Inferior parietal cortex (tissue), 1 donor: ENCODE measurements around the gene SMARCC1.
"Not testable (repeated sequence)": the region's sequence is repeated elsewhere in the genome, so short reads cannot be mapped to it uniquely, and the experiment has no call there.

Experiments used
- DNase-seq: peaks from one replicate; pipeline ENCODE4 v3.0.0-alpha.2; 2016; ENCODE audit errors: extremely low spot score

SMARCC1 gene

DNA sequence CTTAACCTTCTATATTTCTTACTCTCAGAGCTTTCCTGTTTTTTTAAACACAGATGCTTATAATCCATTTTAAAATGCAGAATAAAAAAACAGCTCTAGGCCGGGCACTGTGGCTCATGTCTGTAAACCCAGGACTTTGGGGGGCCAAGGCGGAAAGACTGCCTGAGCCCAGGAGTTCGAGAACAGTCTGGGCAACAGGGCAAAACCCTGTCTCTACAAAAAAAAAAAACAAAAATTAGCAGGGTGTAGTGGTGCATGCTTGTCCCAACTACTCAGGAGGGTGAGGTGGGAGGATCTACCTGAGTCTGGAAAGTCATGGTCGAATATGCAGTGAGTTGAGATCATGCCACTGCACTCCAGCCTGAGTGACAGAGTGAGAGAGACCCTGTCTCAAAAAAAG lies 15.5 kb downstream of the SMARCC1 start:
- no peak for DNase-seq

DNA sequence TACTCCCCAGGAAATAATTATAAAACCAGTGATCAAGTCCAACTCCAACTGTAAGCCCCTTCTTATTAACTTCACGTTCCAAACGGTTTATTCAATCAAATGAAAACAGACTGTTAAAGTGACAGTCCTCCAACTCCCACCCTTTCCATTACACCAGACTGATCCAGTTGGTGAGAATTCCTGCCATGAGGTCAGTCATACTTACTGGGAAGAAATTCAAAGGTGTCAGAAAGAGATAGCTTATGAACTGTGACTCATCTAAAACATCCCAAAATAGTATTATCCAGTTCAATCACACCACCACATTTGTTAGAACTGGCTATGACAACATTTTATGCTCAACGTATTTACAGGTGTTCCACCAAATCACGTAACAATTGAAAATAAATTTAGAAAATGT lies 19.5 kb downstream of the SMARCC1 start:
- no peak for DNase-seq

GRCh38 chr3:47761046-47761445 lies 20.6 kb downstream of the SMARCC1 start:
- no peak for DNase-seq

GRCh38 chr3:47760207-47760606 lies 21.5 kb downstream of the SMARCC1 start:
- not testable (repeated sequence) for DNase-seq

DNA sequence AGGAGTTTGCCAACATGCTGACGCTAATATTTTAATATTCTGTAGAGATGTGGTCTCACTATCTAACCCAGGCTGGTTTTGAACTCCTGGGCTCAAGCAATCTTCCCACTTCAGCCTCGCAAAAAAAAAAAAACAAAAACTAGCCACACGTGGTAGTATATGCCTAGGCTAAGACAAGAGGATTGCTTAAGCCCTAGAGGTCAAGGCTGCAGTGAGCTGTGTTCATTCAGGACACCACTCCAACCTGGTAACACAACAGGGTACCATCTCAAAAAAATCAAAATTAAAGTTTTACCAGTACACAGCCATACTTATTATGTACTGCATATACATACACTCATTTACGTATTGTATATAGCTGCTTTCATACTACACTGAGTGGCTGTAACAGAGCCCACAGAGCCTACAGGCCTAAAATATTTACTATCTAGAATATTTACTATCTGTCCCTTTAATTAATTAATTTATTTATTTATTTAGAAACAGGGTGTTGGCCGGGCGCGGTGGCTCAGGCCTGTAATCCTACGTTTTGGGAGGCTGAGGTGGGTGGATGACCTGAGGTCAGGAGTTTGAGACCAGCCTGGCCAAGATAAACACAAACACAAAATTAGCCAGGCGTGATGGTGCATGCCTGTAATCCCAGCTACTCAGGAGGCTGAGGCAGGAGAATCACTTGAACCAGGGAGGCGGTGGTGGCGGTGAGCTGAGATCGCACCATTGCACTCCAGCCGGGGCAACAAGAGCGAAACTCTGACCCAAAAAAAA lies 23.2 kb downstream of the SMARCC1 start:
- DNase-seq = no peak

DNA sequence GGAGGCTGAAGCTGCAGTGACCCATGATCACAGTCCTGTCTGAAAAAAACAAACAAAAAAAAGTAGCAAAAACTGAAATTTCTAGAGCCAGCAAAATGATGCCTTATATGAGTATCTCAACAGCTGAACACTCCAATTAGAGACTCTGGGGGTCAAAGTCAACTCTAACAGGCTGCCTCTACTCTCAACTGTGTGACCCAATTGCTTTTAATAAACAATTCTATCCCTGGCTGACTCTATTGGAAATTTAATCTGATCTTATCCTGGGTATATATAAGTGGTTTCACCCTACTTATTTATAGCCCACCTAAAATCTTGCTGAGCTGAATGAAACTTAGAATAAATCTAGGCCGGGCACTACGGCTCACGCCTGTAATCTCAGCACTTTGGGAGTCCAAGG lies 29.0 kb downstream of the SMARCC1 start:
- no peak for DNase-seq

- DNase-seq = not testable (repeated sequence)
Measured at GRCh38 chr3:47750811-47751354, 30.8 kb downstream of the SMARCC1 start.

GRCh38 chr3:47747558-47747957 lies 34.1 kb downstream of the SMARCC1 start:
- no peak for DNase-seq

- no peak for DNase-seq
Measured at GRCh38 chr3:47746264-47746663, 35.4 kb downstream of the SMARCC1 start.

DNA sequence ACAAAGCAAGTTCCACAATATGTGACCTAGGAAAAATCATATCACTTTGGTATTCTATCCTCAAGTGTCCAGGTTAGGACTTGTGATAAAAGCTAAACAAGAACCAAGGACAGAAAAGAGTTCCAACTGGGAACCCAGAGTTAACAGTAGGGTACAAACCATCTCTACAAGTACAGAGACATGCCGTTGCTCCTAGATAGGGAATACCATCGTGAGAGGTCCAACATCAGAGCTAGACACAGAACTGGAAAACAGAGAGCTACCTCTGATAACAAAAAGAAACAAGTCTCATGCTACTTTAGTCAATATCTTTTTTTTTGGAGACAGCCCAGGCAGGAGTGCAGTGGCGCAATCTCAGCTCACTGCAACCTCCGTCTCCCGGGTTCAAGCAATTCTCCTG lies 37.8 kb downstream of the SMARCC1 start:
- no peak for DNase-seq

DNA sequence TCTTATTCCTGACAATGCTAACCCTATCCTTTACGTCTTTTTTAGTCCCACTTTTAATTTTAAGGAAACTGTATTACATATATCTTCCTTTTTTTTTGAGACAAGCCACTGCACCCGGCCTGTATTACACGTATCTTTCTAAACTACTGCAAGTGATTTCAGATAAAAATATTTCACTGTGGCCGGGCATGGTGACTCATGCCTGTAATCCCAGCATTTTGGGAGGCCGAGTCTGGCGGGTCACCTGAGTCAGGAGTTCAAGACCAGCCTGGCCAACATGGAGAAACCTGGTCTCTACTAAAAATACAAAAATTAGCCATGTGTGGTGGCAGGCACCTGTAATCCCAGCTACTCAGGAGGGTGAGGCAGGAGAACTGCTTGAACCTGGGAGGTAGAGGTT lies 38.3 kb downstream of the SMARCC1 start:
- not testable (repeated sequence) for DNase-seq

DNA sequence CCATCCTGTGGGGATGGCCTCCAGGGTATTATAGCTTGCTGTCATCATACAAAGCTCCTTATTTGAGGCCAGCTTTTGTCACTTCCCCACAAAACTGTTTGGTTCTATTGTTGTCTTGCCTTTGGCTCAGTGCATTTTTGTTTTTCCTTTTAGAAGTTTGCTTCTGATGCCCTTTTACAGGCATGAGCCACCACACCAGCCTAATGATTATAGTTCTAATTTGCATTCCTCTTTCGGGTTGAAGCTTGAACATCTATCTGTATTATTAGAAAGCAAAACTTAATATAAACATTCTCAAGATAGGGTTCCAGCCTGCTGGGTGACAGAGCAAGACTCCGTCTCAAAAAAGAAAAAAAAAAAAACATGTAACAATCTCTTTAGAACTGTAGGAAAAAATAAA lies 39.8 kb downstream of the SMARCC1 start:
- no peak for DNase-seq

GRCh38 chr3:47732143-47732542 lies 49.5 kb downstream of the SMARCC1 start:
- no peak for DNase-seq

DNA sequence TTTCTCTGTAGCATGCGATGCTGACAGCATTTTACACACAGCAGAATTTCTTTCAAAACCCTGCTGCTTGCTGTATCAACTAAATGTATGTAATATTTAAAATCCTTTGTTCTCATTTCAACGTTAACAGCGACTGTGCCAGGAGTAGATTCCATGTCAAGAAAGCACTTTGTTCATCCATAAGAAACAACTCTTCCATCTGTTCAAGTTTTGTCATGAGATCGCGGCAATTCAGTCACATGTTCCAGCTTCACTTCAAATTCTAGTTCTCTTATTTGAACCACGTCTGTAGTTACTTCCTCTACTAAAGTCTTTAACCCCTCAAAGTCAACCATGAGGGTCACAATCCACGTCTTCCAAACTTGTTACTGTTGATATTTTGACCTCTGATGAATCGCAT lies 50.6 kb downstream of the SMARCC1 start:
- no peak for DNase-seq

DNA sequence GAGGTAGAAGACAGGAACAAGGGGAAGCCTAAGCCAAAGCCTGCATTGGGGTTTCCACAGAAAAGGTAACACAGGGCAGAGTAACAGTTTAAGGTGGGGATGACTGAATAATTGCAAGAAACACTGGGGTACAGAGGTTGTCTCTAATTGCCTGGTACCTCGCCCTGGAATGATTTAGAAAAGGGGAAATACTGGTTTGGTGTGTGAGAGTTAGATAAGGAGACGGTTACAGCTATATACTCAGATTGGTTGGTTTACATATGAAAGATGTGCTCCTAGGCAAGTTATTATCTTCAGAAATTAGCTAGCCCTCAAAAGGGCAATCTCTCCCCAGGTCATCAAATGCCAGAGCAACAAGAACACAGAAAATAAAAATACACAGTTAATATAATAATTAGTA lies 58.8 kb downstream of the SMARCC1 start:
- DNase-seq = no peak

GRCh38 chr3:47717448-47717847 lies 64.2 kb downstream of the SMARCC1 start:
- DNase-seq = not testable (repeated sequence)

DNA sequence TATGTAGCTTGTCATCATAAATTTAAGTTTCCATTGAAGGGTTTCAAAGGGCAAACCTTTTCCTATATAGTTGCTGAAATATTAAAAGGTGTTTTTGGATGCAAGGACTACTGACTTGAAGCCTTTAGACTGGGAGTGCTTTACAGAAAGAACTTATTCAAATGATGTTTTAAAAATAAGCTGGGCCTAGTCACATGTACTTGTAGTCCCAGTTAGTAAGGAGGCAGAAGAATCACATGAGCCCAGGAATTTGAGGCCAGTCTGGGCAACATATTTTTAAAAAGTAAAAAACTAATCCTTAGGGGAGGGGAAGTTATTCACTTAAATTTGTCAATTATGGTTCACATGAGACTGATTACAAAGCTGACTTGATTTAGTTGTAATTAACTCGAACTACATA lies 65.0 kb downstream of the SMARCC1 start:
- DNase-seq = no peak

- no peak for DNase-seq
Measured at GRCh38 chr3:47715928-47716327, 65.8 kb downstream of the SMARCC1 start.

GRCh38 chr3:47714606-47715005 lies 67.1 kb downstream of the SMARCC1 start:
- no peak for DNase-seq

DNA sequence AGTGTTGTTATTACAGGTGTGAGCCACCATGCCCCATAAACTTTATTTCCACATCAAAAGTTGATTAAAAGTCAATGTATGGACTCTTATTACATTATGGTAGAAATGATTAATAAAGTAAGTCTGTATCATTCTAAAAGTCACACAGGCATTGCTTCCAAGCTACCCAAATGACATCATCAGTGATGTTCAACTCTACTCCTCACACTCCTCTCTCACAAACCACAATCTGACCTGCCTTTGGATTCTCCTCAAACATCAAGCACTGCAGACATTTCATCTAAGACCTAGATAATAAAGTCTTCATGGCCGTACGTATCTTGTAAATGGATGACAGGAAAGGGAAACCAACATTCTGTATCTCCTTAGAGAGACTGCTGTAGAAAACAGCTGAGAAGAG lies 68.0 kb downstream of the SMARCC1 start:
- no peak for DNase-seq

- DNase-seq = no peak
Measured at GRCh38 chr3:47712398-47712797, 69.3 kb downstream of the SMARCC1 start.

DNA sequence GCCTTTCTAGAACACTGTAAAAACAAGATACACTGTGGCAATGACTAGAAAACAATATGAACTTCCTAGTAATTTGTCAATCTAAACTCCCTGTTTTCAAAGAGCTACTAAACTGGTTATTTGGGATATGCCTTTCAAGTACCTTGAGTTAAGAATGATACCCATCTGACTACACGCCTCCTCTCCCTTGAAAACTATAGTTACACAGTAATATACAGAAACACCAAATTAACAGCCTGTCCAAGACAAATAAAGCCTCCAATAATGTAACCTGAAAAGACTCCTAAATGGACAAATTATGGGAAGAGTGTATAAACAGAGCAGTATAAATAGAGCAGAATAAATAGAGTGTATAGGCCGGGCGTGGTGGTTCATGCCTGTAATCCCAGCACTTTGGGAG lies 70.1 kb downstream of the SMARCC1 start:
- no peak for DNase-seq

DNA sequence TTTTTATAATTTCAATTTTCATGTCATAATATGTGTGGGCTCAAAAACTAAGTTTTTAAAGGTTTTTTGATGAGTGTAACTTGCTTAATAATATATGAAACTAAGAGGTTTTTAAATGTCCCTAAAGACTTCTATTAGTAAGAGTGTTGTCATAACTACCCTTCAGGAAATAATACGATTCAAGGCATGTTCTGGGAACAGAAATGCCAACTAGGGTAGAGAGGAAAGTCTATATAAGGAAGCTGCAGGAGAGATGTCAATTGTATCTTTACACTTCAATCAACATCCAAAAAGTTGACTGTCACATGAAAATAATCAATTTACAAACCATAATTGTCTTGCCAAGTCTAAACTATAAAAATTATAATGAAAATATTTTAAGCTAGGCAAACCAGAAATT lies 76.3 kb downstream of the SMARCC1 start:
- no peak for DNase-seq

DNA sequence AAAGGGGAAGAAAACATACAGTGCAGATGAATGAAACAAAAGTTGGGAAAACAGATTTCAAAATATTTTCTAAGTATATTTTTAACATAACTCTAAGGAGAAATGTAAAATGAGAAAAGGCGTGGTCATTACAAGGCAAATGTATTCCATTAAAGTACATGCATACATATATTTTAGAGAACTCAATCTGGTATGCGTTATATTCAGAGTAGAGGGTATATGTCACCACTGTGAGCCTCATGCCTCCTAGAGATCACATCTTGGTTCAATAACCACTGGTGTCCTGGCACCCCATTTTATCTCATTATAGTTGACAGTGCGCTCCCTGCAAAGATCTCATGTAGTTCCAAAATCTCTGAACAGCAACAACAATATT lies 77.5 kb downstream of the SMARCC1 start:
- DNase-seq = no peak
